ENCODE results near the gene GNG2.
A peak's percentile ranks its signal among the peaks of the same experiment; 100 is the strongest.

GNG2 gene

GRCh38 chr14:51860164-51860824 is at the start of gene GNG2:
Gene GNG2 (plus strand): TSS chr14:51860612. CDS start chr14:51950679, 90,067 bp downstream.
- peak; percentile 84 for DNase-seq

GRCh38 chr14:51811706-51812105 is 48.7 kb upstream of the GNG2 start:
- DNase-seq: no peak

DNA sequence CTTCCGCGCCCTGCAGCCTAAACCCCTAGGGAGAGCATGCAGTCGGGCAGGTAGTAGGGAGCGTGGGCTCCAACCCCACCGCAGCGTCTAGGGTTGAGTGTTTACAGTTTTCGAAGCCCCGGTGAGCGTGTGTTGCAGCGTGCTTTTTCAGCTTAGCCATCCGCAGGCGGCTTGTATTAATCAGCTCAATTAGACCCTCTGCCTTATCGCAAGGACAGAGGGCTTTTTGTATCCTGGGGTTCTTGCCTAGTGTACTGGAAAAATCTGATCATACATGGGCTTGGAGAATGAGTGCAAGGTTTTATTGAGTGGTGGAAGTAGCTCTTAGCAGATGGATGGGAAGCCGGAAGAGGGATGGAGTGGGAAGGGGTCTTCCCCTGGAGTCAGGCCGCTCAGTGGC is 44.4 kb upstream of the GNG2 start:
- no peak for DNase-seq

DNA sequence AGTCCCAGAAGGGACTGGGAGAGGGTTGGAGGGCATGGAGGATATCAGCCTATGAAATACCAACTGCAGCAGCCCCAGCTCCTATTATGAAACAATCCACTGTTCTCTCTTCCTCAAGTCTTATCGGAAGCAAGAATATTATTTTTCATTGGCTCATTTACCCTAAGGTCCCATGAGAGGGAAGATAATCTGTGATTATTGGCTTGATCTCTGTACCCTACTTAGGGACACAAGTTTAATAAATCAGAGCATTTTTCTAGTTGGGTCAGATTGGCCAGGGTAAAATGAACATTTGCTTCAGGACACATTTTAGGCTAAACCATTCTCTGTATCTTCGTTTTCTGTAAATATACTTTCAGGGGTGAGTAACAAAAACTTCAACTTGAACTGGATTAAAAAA is 43.1 kb upstream of the GNG2 start:
- no peak for DNase-seq

DNA sequence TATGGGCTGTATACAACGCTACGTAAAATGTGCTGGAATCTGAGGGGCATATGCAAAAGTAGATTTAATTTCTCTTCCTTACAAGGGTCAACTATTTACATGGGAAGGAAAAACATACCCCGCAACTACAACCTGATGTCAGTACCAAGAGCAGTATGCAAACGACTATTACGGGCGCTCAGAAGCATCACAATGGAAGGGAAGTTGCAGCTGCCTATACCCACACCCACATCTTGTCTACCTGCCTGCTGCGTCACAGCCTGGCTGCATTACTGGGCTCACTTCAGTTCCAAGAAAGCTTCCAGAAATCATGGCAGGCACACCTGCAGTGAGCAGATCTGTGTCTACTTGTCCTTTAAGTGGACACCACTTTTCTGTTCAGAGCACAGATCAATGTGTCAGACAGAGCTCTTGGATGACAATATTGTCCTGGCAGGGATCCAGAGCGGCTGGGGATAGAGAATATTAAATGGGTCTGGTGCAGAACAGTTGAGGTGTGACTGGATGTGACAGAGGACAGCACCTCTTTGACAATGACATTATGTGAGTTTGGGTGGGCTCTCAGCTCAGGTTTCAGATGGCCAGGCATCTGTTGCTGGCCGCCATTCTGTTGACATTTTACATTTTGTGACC is 41.5 kb upstream of the GNG2 start:
- no peak for DNase-seq

- DNase-seq: no peak
Observed at GRCh38 chr14:51821822-51822221, 38.6 kb upstream of the GNG2 start.

GRCh38 chr14:51822499-51822898 is 37.9 kb upstream of the GNG2 start:
- DNase-seq: no peak

DNA sequence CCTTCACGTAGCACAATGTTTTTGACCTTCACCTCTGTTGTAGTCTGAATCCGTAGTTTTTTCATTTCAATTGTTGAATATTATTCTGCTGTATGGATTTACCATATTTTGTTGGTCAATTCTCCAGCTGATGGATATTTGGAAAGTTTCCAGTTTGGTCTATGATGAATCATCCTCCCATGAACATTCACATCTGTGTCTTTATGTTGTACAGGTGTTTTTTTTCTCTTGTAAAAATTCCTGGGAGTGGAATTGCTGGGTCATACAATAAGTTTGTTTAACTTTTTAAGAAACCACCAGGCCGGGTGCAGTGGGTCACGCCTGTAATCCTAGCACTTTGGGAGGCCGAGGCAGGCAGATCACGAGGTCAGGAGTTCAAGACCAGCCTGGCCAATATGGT is 36.7 kb upstream of the GNG2 start:
- DNase-seq: no peak

DNA sequence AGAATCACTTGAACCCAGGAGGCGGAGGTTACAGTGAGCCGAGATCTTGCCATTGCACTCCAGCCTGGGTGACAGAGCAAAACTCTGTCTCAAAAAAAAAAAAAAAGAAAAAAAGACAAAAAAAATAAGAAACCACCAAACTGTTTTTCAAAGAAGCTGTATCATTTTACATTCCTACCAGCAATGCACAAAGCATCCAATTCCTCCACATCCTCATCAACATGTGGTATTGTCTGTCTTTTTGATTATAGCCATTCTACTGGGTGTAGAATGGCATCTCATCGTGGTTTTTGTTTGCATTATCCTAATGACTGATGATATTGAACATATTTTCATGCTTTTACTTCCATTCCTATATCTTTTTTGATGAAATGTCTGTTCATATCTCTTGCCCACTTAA is 36.2 kb upstream of the GNG2 start:
- no peak for DNase-seq

- no peak for DNase-seq
Observed at GRCh38 chr14:51825926-51826325, 34.5 kb upstream of the GNG2 start.

DNA sequence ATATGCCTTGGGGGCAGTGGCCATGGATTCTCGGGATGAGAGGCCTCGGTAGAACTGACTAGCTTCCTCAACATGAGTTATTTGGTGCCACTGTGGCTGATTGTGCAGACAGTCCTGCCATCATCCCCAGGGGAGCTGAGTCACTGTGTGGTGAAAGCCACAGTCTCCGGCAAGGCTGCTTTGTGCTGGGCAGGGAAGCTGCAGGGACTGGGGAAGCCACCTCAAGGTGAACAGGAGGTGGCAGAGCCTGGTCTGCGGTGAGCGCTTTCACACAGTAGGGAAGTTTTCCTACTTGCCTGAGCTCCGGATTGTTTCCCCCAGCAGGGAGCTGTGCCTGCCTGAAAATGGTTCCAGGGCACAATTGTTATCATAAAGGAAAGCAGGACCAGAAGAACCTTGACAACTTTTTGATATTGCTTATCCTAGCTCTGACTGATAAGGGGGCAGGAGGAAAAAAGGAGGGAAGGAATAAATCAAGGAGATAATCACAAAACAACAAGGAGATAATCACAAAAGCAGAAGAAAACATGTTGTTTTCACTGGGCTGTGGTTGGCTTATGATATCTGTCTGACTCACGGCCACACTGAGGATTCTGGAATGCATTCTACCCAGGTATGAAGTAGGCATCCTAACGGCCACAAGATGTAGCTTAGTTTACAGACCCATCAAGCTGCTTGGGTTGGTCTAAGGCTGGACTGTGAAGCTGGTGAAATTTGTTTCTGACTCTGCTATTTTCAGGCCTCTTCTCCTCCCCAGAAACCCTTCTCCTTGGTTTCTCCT is 32.2 kb upstream of the GNG2 start:
- DNase-seq: peak; percentile 18

- DNase-seq: no peak
Observed at GRCh38 chr14:51834240-51834639, 26.2 kb upstream of the GNG2 start.

GRCh38 chr14:51836417-51836816 is 24.0 kb upstream of the GNG2 start:
- no peak for DNase-seq

DNA sequence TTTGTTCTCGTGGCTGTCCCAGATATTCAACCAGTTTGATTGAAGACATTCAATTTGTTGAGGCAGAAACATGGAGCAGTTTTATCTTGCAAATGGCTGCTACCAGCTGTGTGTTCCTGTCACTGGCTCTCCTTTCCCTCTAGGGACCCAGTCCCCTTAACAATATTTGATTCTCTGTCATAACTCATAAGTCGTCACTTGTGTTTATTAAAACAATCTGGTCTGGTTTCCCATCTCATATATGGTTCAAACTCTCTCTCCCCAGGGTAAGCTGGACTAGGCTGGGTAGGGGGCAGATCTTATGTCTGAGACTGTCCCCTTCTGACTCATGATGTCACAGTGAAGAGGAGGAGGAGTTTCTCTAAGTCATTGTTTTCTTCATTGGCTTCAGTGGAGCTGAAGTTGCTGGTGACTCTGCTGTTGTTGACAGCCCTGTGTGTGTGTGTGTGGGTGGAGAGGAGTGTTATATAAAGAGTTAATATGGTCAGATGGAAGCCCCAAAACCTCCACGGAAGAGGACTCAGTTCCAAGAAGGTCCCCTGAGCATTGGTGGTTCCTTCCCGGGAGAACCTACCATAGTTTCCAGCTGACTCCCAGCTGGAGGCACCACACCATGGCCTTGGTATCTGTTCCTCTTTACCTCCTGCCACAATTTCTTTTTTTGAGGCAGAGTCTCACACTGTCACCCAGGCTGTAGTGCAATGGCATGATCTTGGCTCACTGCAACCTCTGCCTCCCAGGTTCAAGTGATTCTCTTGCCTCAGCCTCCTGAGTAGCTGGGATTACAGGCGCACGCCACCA is 16.1 kb upstream of the GNG2 start:
- DNase-seq: no peak

- peak; percentile 2 for DNase-seq
Observed at GRCh38 chr14:51845811-51846210, 14.6 kb upstream of the GNG2 start.

DNA sequence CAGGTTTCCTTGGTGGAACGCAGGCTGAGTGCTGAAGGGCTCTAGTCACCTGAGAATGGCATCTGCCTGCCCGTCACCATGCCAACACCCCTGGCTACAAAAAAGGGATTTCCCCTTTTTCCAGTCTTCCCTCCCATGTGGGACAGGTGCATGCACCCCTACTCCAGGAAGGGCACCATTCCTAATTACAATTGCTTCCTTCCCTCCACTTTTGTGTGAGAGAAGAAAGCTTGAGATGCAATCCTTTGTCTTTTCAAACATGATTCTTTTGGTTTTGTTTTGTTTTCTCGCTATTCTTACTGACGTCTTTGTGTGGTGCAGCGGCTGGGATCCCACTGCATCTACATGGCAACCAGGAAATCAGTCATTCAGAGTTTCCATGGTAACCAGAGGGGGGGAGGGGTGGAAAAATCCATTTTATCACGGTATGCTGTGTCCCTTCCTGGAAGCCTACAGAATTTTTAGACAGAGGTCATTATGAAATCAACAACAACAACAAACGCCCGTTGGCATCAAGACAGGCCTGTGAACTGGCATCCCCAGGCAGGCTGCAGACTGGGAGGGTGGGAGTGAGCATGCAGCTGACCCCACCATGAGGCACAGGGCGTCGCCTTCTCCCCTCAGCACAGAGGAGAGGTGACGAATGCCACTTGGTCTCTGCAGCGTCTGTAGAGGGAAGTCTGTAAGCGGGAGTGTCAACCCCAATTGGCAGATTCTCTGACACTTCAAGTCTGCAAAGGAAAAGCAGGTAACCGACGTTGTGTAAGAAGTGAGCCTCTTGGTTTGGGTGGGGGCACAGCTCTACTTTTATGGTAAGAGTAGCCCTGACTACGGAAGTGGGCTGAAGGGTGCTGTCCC is 13.6 kb upstream of the GNG2 start:
- DNase-seq: peak; percentile 91

DNA sequence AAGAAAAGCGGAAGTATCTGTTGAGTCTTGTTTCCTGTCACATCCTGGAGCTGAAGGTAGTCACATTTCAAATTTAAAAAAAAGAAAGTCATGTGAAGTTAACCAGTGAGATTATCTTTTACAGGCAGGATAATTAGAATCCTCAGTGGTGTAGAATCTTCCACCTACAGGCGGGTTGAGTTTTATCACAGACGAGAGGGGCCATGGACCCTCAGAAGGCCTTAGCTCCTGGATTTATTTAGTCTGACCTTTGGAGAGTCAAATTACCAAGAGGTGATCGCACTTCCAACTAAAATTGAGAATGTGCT is 13.0 kb upstream of the GNG2 start:
- DNase-seq: no peak

- no peak for DNase-seq
Observed at GRCh38 chr14:51848120-51848519, 12.3 kb upstream of the GNG2 start.

DNA sequence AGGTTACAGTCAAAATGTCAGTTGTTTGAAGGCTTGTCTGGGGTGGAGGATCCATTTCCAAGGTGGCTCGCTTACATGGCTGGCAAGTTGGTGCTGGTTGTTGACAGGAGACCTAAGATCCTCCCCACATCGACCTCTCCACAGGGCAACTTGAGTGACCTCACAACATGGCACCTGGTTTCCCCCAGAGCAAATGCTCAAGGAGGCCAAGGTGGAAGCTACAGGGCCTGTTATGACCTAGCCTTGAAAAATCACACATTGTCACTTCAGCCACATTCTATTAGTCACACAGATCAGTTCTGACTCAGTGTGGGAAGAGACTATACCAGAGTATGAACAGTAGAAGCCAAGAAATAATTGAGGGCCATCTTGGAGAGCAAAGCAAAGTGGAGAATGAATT is 11.3 kb upstream of the GNG2 start:
- DNase-seq: peak; percentile 45

DNA sequence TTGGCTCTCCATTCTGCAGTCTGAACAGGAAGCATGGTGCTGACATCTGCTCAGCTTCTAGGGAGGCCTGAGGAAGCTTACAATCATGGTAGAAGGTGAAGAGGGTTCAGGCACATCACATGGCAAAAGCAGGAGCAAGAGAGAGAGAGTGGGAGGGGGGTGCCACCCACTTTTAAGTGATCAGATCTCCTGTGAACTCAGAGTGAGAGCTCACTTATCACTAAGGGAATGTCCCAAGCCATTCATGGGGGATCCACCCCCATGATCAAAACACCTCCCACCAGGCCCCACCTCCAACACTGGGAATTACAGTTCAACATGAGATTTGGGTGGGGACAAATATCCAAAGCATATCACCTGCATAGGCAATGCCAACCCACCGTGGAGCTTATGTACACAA is 9.8 kb upstream of the GNG2 start:
- no peak for DNase-seq

DNA sequence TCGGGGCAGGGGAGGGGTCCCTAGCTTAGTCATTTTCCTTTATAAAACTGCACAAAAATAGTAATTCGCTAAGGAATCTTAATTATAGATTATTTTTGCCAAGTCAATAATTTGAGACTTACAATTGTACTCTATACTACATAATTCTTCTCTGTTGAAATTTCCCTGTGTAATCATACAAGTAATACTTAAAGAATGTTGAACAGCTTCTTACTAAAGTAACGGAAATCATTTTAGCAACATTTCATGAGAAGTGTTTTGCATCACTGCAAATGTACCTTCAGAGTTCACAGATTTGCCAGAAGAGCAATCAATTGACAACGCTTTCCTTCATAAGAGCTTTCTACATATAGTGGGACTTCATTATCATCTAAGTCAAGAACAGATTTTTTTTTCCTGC is 7.9 kb upstream of the GNG2 start:
- no peak for DNase-seq

- DNase-seq: no peak
Observed at GRCh38 chr14:51855234-51855633, 5.2 kb upstream of the GNG2 start.
